H1 (cell line): Measurements from ENCODE around the gene ITGA3. TPM values are rescaled to one million over a fixed set of nuclear protein-coding genes. Genes with fewer than 3 reads are reported as not detected.

Experiments used
- CTCF ChIA-PET: fragments of 300-600 bp; sonication (Branson Sonifier 250); formaldehyde crosslinking; loops from one replicate; lab custom pipeline; 2021; ENCODE audit not compliant: partially characterized antibody; lab: Charles Lee
- POLR2A ChIA-PET: fragments of 300-600 bp; sonication (Branson Sonifier 250); formaldehyde crosslinking; loops from one replicate; lab custom pipeline; 2021; ENCODE audit warnings: inconsistent platforms; ENCODE audit not compliant: partially characterized antibody; lab: Charles Lee
- DNase-seq, 2 experiments: peaks; one replicate each; pipeline versions ENCODE4 v3.0.0 to v3.0.0-alpha.2; 2010 to 2022; ENCODE audit warnings: low spot score in 2 of 2, low read depth in 1 of 2, mixed read lengths in 1 of 2
- FAIRE-seq: peaks from 2 replicates; lab custom pipeline; 2011; peaks lifted over from hg19 to GRCh38; lab: Jason Lieb, UNC
- H2AFZ ChIP-seq: 2 replicates; pipeline ENCODE4 v1.8.1; 2012; ENCODE audit warnings: low read length, inconsistent platforms
- H2AK5ac ChIP-seq: 2 replicates; pipeline ENCODE4 v1.6.1; 2013; ENCODE audit warnings: low read depth, low read length
- H2BK120ac ChIP-seq: replicated peaks from 2 replicates; pipeline ENCODE3; 2013; ENCODE audit warnings: low read depth, low read length, inconsistent platforms
- H2BK12ac ChIP-seq: 2 replicates; pipeline ENCODE4 v1.6.1; 2013; ENCODE audit warnings: low read depth, low read length
- H2BK15ac ChIP-seq: 2 replicates; pipeline ENCODE4 v1.6.1; 2013; ENCODE audit warnings: low read length
- H2BK20ac ChIP-seq: 2 replicates; pipeline ENCODE4 v1.6.1; 2013; ENCODE audit warnings: low read length
- H2BK5ac ChIP-seq: 2 replicates; pipeline ENCODE4 v1.6.1; 2013; ENCODE audit warnings: low read depth, low read length
- H3K14ac ChIP-seq: 2 replicates; pipeline ENCODE4 v1.6.1; 2013; ENCODE audit warnings: inconsistent platforms; ENCODE audit not compliant: insufficient read length
- H3K18ac ChIP-seq: 2 replicates; pipeline ENCODE4 v1.6.1; 2013; ENCODE audit warnings: low read length; ENCODE audit errors: extremely low read depth
- H3K23ac ChIP-seq: 2 replicates; pipeline ENCODE4 v1.6.1; 2013; ENCODE audit warnings: inconsistent platforms; ENCODE audit not compliant: insufficient read length
- H3K23me2 ChIP-seq: 2 replicates; pipeline ENCODE4 v1.6.1; 2013; ENCODE audit warnings: low read depth, low read length
- H3K27ac ChIP-seq: 2 replicates; pipeline ENCODE4 v1.6.1; 2011; ENCODE audit warnings: low read depth, low read length, inconsistent platforms
- H3K27me3 ChIP-seq, 4 experiments: replicated peaks in 1 of 4; 1 replicate in 1 of 4; 2 replicates in 3 of 4; pipeline versions ENCODE4 v1.6.1 to v1.8.1; 2011 to 2013; ENCODE audit warnings: low read length in 3 of 4, mild to moderate bottlenecking in 3 of 4, inconsistent platforms in 2 of 4, mixed read lengths in 2 of 4, moderate library complexity in 1 of 4; ENCODE audit not compliant: control insufficient read depth in 3 of 4, insufficient read depth in 3 of 4; ENCODE audit errors: extremely low read depth in 1 of 4
- H3K36me3 ChIP-seq, 4 experiments: 2 replicates each; pipeline versions ENCODE4 v1.6.1 to v1.8.1; 2011 to 2013; ENCODE audit warnings: mild to moderate bottlenecking in 4 of 4, low read length in 3 of 4, moderate library complexity in 2 of 4, control low read depth in 1 of 4, inconsistent platforms in 1 of 4; ENCODE audit not compliant: insufficient read depth in 4 of 4, control insufficient read depth in 2 of 4
- H3K4ac ChIP-seq: replicated peaks from 2 replicates; pipeline ENCODE3; 2013; ENCODE audit warnings: low read length, low read depth, mixed read lengths, inconsistent platforms; ENCODE audit not compliant: insufficient read length
- H3K4me1 ChIP-seq, 4 experiments: replicated peaks in 1 of 4; 1 replicate in 1 of 4; 2 replicates in 3 of 4; pipeline versions ENCODE4 v1.6.1 to v1.8.1; 2011 to 2013; ENCODE audit warnings: low read length in 3 of 4, inconsistent platforms in 2 of 4, mixed read lengths in 1 of 4; ENCODE audit not compliant: insufficient read depth in 4 of 4, control insufficient read depth in 3 of 4
- H3K4me2 ChIP-seq, 2 experiments: 2 replicates each; pipeline versions ENCODE4 v1.6.1 to v1.8.1; 2011 to 2013; ENCODE audit warnings: low read depth in 2 of 2, low read length in 2 of 2, control low read depth in 1 of 2, inconsistent platforms in 1 of 2, mild to moderate bottlenecking in 1 of 2; ENCODE audit not compliant: insufficient read depth in 1 of 2
- H3K4me3 ChIP-seq, 4 experiments: fragments of 200-600, 300-600 bp in 1 of 4; sonication (generic), shearing (Covaris generic), sonication (Bioruptor Twin) in 1 of 4; 2 replicates each; pipeline versions ENCODE4 v1.5.1 to v1.8.1; 2011 to 2016; ENCODE audit warnings: low read length in 4 of 4, low read depth in 3 of 4, control low read depth in 2 of 4, inconsistent platforms in 2 of 4, mild to moderate bottlenecking in 2 of 4, mixed read lengths in 1 of 4, moderate library complexity in 1 of 4; ENCODE audit not compliant: insufficient read depth in 2 of 4; ENCODE audit errors: extremely low read depth in 1 of 4
- H3K56ac ChIP-seq: replicated peaks from 2 replicates; pipeline ENCODE3; 2013; ENCODE audit warnings: low read depth, mild to moderate bottlenecking, mixed read lengths, low read length, inconsistent platforms; ENCODE audit not compliant: insufficient read length
- H3K79me1 ChIP-seq: 2 replicates; pipeline ENCODE4 v1.6.1; 2013; ENCODE audit warnings: low read depth, low read length, control low read depth
- H3K79me2 ChIP-seq, 2 experiments: 2 replicates each; pipeline versions ENCODE4 v1.6.1 to v1.8.1; 2012 to 2013; ENCODE audit warnings: low read length in 2 of 2, mild to moderate bottlenecking in 2 of 2, inconsistent platforms in 1 of 2; ENCODE audit not compliant: insufficient read depth in 2 of 2, control insufficient read depth in 1 of 2
- H3K9ac ChIP-seq, 4 experiments: replicated peaks in 1 of 4; 1 replicate in 1 of 4; 2 replicates in 3 of 4; pipeline versions ENCODE4 v1.6.1 to v1.8.1; 2011 to 2013; ENCODE audit warnings: low read depth in 3 of 4, low read length in 3 of 4, control low read depth in 2 of 4, mild to moderate bottlenecking in 2 of 4, moderate library complexity in 2 of 4, inconsistent platforms in 1 of 4; ENCODE audit errors: extremely low read depth in 1 of 4
- H3K9me3 ChIP-seq, 2 experiments: 2 replicates each; pipeline versions ENCODE4 v1.6.1 to v1.8.1; 2012 to 2013; ENCODE audit warnings: mild to moderate bottlenecking in 2 of 2, moderate library complexity in 2 of 2, control low read depth in 1 of 2, inconsistent platforms in 1 of 2, low read depth in 1 of 2, low read length in 1 of 2, mixed read lengths in 1 of 2; ENCODE audit not compliant: insufficient read depth in 2 of 2
- H4K20me1 ChIP-seq, 2 experiments: replicated peaks in 1 of 2; 2 replicates each; pipeline versions ENCODE3 to v1.8.1; 2011 to 2013; ENCODE audit warnings: inconsistent platforms in 2 of 2, low read length in 2 of 2, mild to moderate bottlenecking in 1 of 2; ENCODE audit not compliant: insufficient read depth in 2 of 2, control insufficient read depth in 1 of 2
- H4K5ac ChIP-seq: 2 replicates; pipeline ENCODE4 v1.6.1; 2013; ENCODE audit warnings: low read length, low read depth, mixed read lengths, inconsistent platforms; ENCODE audit not compliant: insufficient read length
- H4K8ac ChIP-seq: 2 replicates; pipeline ENCODE4 v1.8.0; 2013; ENCODE audit warnings: mild to moderate bottlenecking, moderate library complexity, low read length, inconsistent platforms; ENCODE audit not compliant: insufficient read depth; ENCODE audit errors: extremely low read depth
- H4K91ac ChIP-seq: replicated peaks from 2 replicates; pipeline ENCODE3; 2013; ENCODE audit warnings: low read length, mixed read lengths, inconsistent platforms; ENCODE audit not compliant: insufficient read length
- BRCA1 ChIP-seq: IDR thresholded peaks from 2 replicates; pipeline ENCODE4 v1.6.1; 2012; ENCODE audit warnings: low read depth, low read length, improper control_type of control experiment
- CHD1 ChIP-seq: IDR thresholded peaks from 2 replicates; pipeline ENCODE4 v1.6.1; 2012; ENCODE audit warnings: low read depth, low read length, improper control_type of control experiment
- CHD2 ChIP-seq: IDR thresholded peaks from 2 replicates; pipeline ENCODE4 v1.6.1; 2012; ENCODE audit warnings: low read length, improper control_type of control experiment
- FOSL1 ChIP-seq: IDR thresholded peaks from 2 replicates; pipeline ENCODE4 v1.6.1; 2011; ENCODE audit warnings: mild to moderate bottlenecking, low read depth, low read length, moderate library complexity; ENCODE audit not compliant: insufficient read depth
- NANOG ChIP-seq: IDR thresholded peaks from 2 replicates; pipeline ENCODE4 v1.6.1; 2011; ENCODE audit warnings: low read length, low read depth, mild to moderate bottlenecking, inconsistent platforms; ENCODE audit not compliant: insufficient read depth, poor library complexity, severe bottlenecking
- RNF2 ChIP-seq: fragments of 200-900, 300-1000 bp; sonication (generic); IDR thresholded peaks from 2 replicates; pipeline ENCODE4 v1.7.1; 2016; ENCODE audit warnings: borderline replicate concordance, low read depth, mild to moderate bottlenecking, antibody characterized with exemption, low read length; ENCODE audit not compliant: poor library complexity, severe bottlenecking; ENCODE audit errors: missing control alignments
- SIN3A ChIP-seq, 2 experiments: IDR thresholded peaks in 1 of 2; conservative IDR thresholded peaks in 1 of 2; 2 replicates each; pipeline ENCODE4 v1.6.1; 2011 to 2012; ENCODE audit warnings: low read length in 2 of 2, improper control_type of control experiment in 1 of 2, low read depth in 1 of 2, mild to moderate bottlenecking in 1 of 2
- YY1 ChIP-seq: IDR thresholded peaks from 2 replicates; pipeline ENCODE4 v1.6.1; 2011; ENCODE audit warnings: low read depth, mild to moderate bottlenecking, low read length
- WGBS, 2 experiments: shearing (Covaris generic) in 1 of 2; methylation state at CpG; one replicate each; pipeline versions ENCODE4 v1.1.6 to v1.1.7; 2013 to 2015; ENCODE audit warnings: low lambda C conversion rate in 2 of 2, mixed read lengths in 2 of 2, inconsistent platforms in 1 of 2, low coverage in 1 of 2, missing lambda C conversion rate in 1 of 2; ENCODE audit not compliant: insufficient replicate concordance in 2 of 2, insufficient coverage in 1 of 2, insufficient read length in 1 of 2; ENCODE audit errors: extremely low coverage in 1 of 2, missing lambda C conversion rate in 1 of 2; 5-methylcytosine and 5-hydroxymethylcytosine counted together
- polyA plus RNA-seq, 7 experiments: library from polyadenylated mRNA; depleted of rRNA in 3 of 7; stranded (reverse) in 5 of 7; unstranded in 2 of 7; fragments of >200 nt in 5 of 7; fragments of 200-250 nt in 2 of 7; gene quantifications; 1 replicate in 5 of 7; 2 replicates in 1 of 7; 4 replicates in 1 of 7; pipeline versions ENCODE4 v1.2.1 to v1.2.3, GENCODE V29; 2011 to 2013; ENCODE audit warnings: missing spikeins in 2 of 7, mixed read lengths in 2 of 7
- total RNA-seq: library from RNA; stranded (reverse); fragmentation: NEBNext Ultra II Directional; extraction: Animal tissue kit (Norgen Biotek cat#: 25700); gene quantifications from 2 replicates; pipeline ENCODE4 v1.2.1, GENCODE V29; 2021
- TF ChIP-seq, protein P1 (sequence below): IDR thresholded peaks from 2 replicates; pipeline ENCODE4 v1.6.1; 2011; ENCODE audit warnings: low read depth, mild to moderate bottlenecking, low read length; ENCODE audit not compliant: insufficient read depth
- TF ChIP-seq, protein P2 (sequence below): IDR thresholded peaks from 2 replicates; pipeline ENCODE4 v1.6.1; 2012; ENCODE audit warnings: inconsistent platforms

Gene ITGA3
- total and polyA plus RNA-seq, 2 of the 8 experiments (the other 6 are each of a cell fraction or from before 2014, with no cell fraction given): 24.0 to 24.2 TPM

- POLR2A ChIA-PET: no interaction called here
- no peak overlapping the region for H3K56ac ChIP-seq
- WGBS, 2 experiments: 95% methylated on average over 2 of the region's 2 CpGs; no CpG with 5 or more reads in 1 of the 2 experiments
Measured at GRCh38 chr17:50013079-50013478, 42.8 kb upstream of the ITGA3 start.

More at GRCh38 chr17:50013079-50013478, 42.8 kb upstream of the ITGA3 start:
- no peak for FAIRE-seq
- Histone ChIP-seq H2AFZ (no peak overlapping the region), H3K4me2 (no peak overlapping the region), H3K4me1 (no peaks in the 10 kb centered on the region), H2BK20ac (no peak overlapping the region), H3K23ac (no peak overlapping the region), H3K27me3 (no peaks in the 10 kb centered on the region), H4K8ac (no peak overlapping the region), H4K91ac (no peak overlapping the region), H3K18ac (no peak overlapping the region), H4K20me1 (no peaks in the 10 kb centered on the region), H4K5ac (no peak overlapping the region), H3K79me1 (no peaks in the 10 kb centered on the region), H3K36me3 (no peaks in the 10 kb centered on the region), H3K9ac (no peak overlapping the region), H3K27ac (no peak overlapping the region), H2BK12ac (no peak overlapping the region), H3K23me2 (no peaks in the 10 kb centered on the region), H3K79me2 (no peaks in the 10 kb centered on the region), H2BK15ac (no peak overlapping the region), H2BK120ac (no peak overlapping the region), H3K9me3 (peaks cover 19 to 24% of the 10 kb centered on the region in 2 experiments), H2BK5ac (no peak overlapping the region), H3K4ac (no peak overlapping the region), H2AK5ac (no peak overlapping the region), H3K14ac (no peak overlapping the region), H3K4me3 (no peak overlapping the region)
- TF ChIP-seq BRCA1 (no peak), FOSL1 (no peak), SIN3A (conservative IDR thresholded peaks at IDR 0.05 in 1 of 2, IDR thresholded peaks at IDR 0.05 in 1 of 2; ENCODE audit: low read depth in 1 of 2, low read length in 2 of 2) (no peak), NANOG (no peak), YY1 (no peak), CHD1 (no peak), CHD2 (no peak), RNF2 (no peak)
- TF ChIP-seq, protein P1, sequence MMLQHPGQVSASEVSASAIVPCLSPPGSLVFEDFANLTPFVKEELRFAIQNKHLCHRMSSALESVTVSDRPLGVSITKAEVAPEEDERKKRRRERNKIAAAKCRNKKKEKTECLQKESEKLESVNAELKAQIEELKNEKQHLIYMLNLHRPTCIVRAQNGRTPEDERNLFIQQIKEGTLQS: no peak
- TF ChIP-seq, protein P2, sequence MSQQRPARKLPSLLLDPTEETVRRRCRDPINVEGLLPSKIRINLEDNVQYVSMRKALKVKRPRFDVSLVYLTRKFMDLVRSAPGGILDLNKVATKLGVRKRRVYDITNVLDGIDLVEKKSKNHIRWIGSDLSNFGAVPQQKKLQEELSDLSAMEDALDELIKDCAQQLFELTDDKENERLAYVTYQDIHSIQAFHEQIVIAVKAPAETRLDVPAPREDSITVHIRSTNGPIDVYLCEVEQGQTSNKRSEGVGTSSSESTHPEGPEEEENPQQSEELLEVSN: no peak
- CTCF ChIA-PET: no interaction called here
- no peak for DNase-seq
